Measurements from ENCODE around the gene HSPG2. TPM values are rescaled to one million over a fixed set of nuclear protein-coding genes. Genes with fewer than 3 reads are reported as not detected.

HSPG2 gene
- total and polyA plus RNA-seq, 2 of the 8 experiments (the other 6 are each of a cell fraction or from before 2014, with no cell fraction given), result 17.8 to 111 TPM

GRCh38 chr1:21879928-21880618, 57.0 kb downstream of the HSPG2 start:
- Histone ChIP-seq H4K91ac (replicated peaks; ENCODE audit: insufficient read length, low read length) (no peak overlapping the region), H3K27me3 (replicated peaks in 1 of 4; ENCODE audit: control insufficient read depth in 3 of 4, extremely low read depth in 1 of 4, insufficient read depth in 3 of 4, low read length in 3 of 4) (no peaks in the 10 kb centered on the region), H3K4ac (replicated peaks; ENCODE audit: insufficient read length, low read depth, low read length) (no peak overlapping the region), H3K9me3 (ENCODE audit: insufficient read depth in 2 of 2, low read depth in 1 of 2, low read length in 1 of 2) (no peaks in the 10 kb centered on the region), H3K4me3 (ENCODE audit: extremely low read depth in 1 of 4, insufficient read depth in 2 of 4, low read depth in 3 of 4, low read length in 4 of 4) (no peak overlapping the region), H3K23me2 (ENCODE audit: low read depth, low read length) (0 out of 2 replicates have a peak, but pooled peaks cover 2% of the 10 kb centered on the region), H2BK5ac (ENCODE audit: low read depth, low read length) (no peak overlapping the region), H2AFZ (ENCODE audit: low read length) (no peak overlapping the region), H2AK5ac (ENCODE audit: low read depth, low read length) (no peak overlapping the region), H2BK15ac (ENCODE audit: low read length) (no peak overlapping the region), H3K4me2 (ENCODE audit: insufficient read depth in 1 of 2, low read depth in 2 of 2, low read length in 2 of 2) (no peak overlapping the region), H3K9ac (replicated peaks in 1 of 4; ENCODE audit: extremely low read depth in 1 of 4, low read depth in 3 of 4, low read length in 3 of 4) (no peak overlapping the region), H3K79me2 (ENCODE audit: control insufficient read depth in 1 of 2, insufficient read depth in 2 of 2, low read length in 2 of 2) (no peaks in the 10 kb centered on the region), H4K5ac (ENCODE audit: insufficient read length, low read depth, low read length) (no peak overlapping the region), H3K18ac (ENCODE audit: extremely low read depth, low read length) (no peak overlapping the region), H3K36me3 (ENCODE audit: control insufficient read depth in 2 of 4, insufficient read depth in 4 of 4, low read length in 3 of 4) (peaks cover 9 to 61% (median 44%) of the 10 kb centered on the region in 4 experiments), H2BK120ac (replicated peaks; ENCODE audit: low read depth, low read length) (no peak overlapping the region), H3K14ac (ENCODE audit: insufficient read length) (no peak overlapping the region), H2BK12ac (ENCODE audit: low read depth, low read length) (no peak overlapping the region), H2BK20ac (ENCODE audit: low read length) (no peak overlapping the region), H3K79me1 (ENCODE audit: low read depth, low read length) (no peaks in the 10 kb centered on the region), H3K27ac (ENCODE audit: low read depth, low read length) (no peak overlapping the region), H4K8ac (ENCODE audit: extremely low read depth, insufficient read depth, low read length) (no peak overlapping the region), H3K56ac (replicated peaks; ENCODE audit: insufficient read length, low read depth, low read length) (no peak overlapping the region), H3K4me1 (replicated peaks in 1 of 4; ENCODE audit: control insufficient read depth in 3 of 4, insufficient read depth in 4 of 4, low read length in 3 of 4) (no peaks in the 10 kb centered on the region), H4K20me1 (replicated peaks in 1 of 2; ENCODE audit: control insufficient read depth in 1 of 2, insufficient read depth in 2 of 2, low read length in 2 of 2) (peaks cover 0 to 6% of the 10 kb centered on the region in 2 experiments), H3K23ac (ENCODE audit: insufficient read length) (no peak overlapping the region)
- POLR2A ChIA-PET (ENCODE audit: partially characterized antibody), result interaction anchor here (0.7 to 1.3 kb wide), 2 partner anchors 68 to 78 kb away, joined by 3 to 4 read pairs; partner anchors contain the start of gene LDLRAD2
- 94% methylated on average over 19 of the region's 19 CpGs; no CpG with 5 or more reads in 1 of the 2 experiments for WGBS, 2 experiments (ENCODE audit: extremely low coverage in 1 of 2, insufficient coverage in 1 of 2, insufficient read length in 1 of 2, insufficient replicate concordance in 2 of 2, low coverage in 1 of 2, low lambda C conversion rate in 2 of 2, missing lambda C conversion rate in 1 of 2)
- DNase-seq (ENCODE audit: low read depth in 1 of 2, low spot score in 2 of 2) (no peak), FAIRE-seq (no peak)
- CTCF ChIA-PET (ENCODE audit: partially characterized antibody), result interaction anchor here (0.7 to 0.8 kb wide), 2 partner anchors 15 to 1751 kb away, joined by 3 to 4 read pairs; no protein-coding TSS in a partner anchor
- TF ChIP-seq RBBP5 (IDR thresholded peaks at IDR 0.05; ENCODE audit: borderline replicate concordance, low read depth, low read length) (no peak), CTCF (IDR thresholded peaks at IDR 0.05; ENCODE audit: control extremely low read depth in 1 of 3, insufficient read depth in 1 of 3, low read depth in 1 of 3, low read length in 3 of 3) (no peak), HDAC2 (IDR thresholded peaks at IDR 0.05; ENCODE audit: borderline replicate concordance in 1 of 2, low read depth in 2 of 2, low read length in 2 of 2) (no peak), SP2 (IDR thresholded peaks at IDR 0.05; ENCODE audit: low read length) (no peak)
